CD4-positive, alpha-beta T cell (primary cell): Measurements from ENCODE around the gene RYR2. TPM values are rescaled to one million over a fixed set of nuclear protein-coding genes. Genes with fewer than 3 reads are reported as not detected.

Experiments
- ATAC-seq: fragments of 200-7000 bp; cut with Tn5 transposase; one replicate; pipeline ENCODE4 v1.10.0; 2022; ENCODE audit warnings: mild to moderate bottlenecking; ENCODE audit not compliant: poor library complexity
- CTCF ChIA-PET: fragments of 350-600 bp; sonication (Branson Sonifier 250); formaldehyde crosslinking; loops from one replicate; lab custom pipeline; 2021; ENCODE audit warnings: antibody characterized with exemption, inconsistent platforms; lab: Charles Lee
- POLR2A ChIA-PET: fragments of 350-600 bp; sonication (Branson Sonifier 250); formaldehyde crosslinking; loops from one replicate; lab custom pipeline; 2021; ENCODE audit warnings: antibody characterized with exemption, inconsistent platforms; lab: Charles Lee
- DNase-seq, 14 experiments: peaks; one replicate each; pipeline ENCODE4 v3.0.0-alpha.2; 2013 to 2020; ENCODE audit warnings: mixed read lengths in 2 of 14
- H3K27ac ChIP-seq, 2 donors: one replicate each; pipeline versions ENCODE4 v1.5.1 to v1.7.0; 2013; ENCODE audit warnings: low read length in 2 of 2, low read depth in 1 of 2, mild to moderate bottlenecking in 1 of 2
- H3K27me3 ChIP-seq, 2 experiments: 1 replicate in 1 of 2; 2 replicates in 1 of 2; pipeline versions ENCODE4 v1.6.1 to v1.7.0; 2013; ENCODE audit warnings: low read length in 2 of 2, control low read depth in 1 of 2, mild to moderate bottlenecking in 1 of 2, moderate library complexity in 1 of 2; ENCODE audit not compliant: insufficient read depth in 2 of 2, control insufficient read depth in 1 of 2
- H3K36me3 ChIP-seq: one replicate; pipeline ENCODE4 v1.6.1; 2013; ENCODE audit warnings: low read length, control low read depth; ENCODE audit not compliant: insufficient read depth
- H3K4me1 ChIP-seq: one replicate; pipeline ENCODE4 v1.6.1; 2013; ENCODE audit warnings: low read length, control low read depth; ENCODE audit not compliant: insufficient read depth
- H3K4me3 ChIP-seq: one replicate; pipeline ENCODE4 v1.5.1; 2013; ENCODE audit warnings: mild to moderate bottlenecking, low read length, moderate library complexity
- H3K9me3 ChIP-seq, 2 experiments: 1 replicate in 1 of 2; 2 replicates in 1 of 2; pipeline versions ENCODE4 v1.6.1 to v1.7.0; 2013; ENCODE audit warnings: low read length in 2 of 2, mild to moderate bottlenecking in 2 of 2, control low read depth in 1 of 2, moderate library complexity in 1 of 2; ENCODE audit not compliant: control insufficient read depth in 1 of 2, insufficient read depth in 1 of 2
- H3K27ac Mint-ChIP-seq: one replicate; pipeline ENCODE4 v1.8.0; 2020; ENCODE audit warnings: mixed read lengths
- H3K27me3 Mint-ChIP-seq: one replicate; pipeline ENCODE4 v1.8.0; 2021; ENCODE audit warnings: mixed read lengths
- H3K36me3 Mint-ChIP-seq: one replicate; pipeline ENCODE4 v1.8.0; 2021; ENCODE audit warnings: low read depth, mixed read lengths
- H3K4me1 Mint-ChIP-seq: one replicate; pipeline ENCODE4 v1.8.0; 2021; ENCODE audit warnings: low read depth, mixed read lengths
- H3K4me3 Mint-ChIP-seq: one replicate; pipeline ENCODE4 v1.8.0; 2020; ENCODE audit warnings: mild to moderate bottlenecking, mixed read lengths
- H3K9me3 Mint-ChIP-seq: one replicate; pipeline ENCODE4 v1.8.0; 2020; ENCODE audit warnings: mixed read lengths
- CTCF ChIP-seq: fragments of 200-600 bp; IDR thresholded peaks from one replicate; pipeline ENCODE4 v1.8.0; 2022; ENCODE audit warnings: antibody characterized with exemption, mild to moderate bottlenecking
- intact Hi-C, 2 experiments: fragments of 100-400 bp; cut with DNase I in 1 of 2; cut with micrococcal nuclease in 1 of 2; formaldehyde crosslinking; loops; one replicate each; pipeline versions ENCODE4 v1.15.1 to v1.9.0; 2023 to 2025; cut with DNase I, micrococcal nuclease
- total RNA-seq, 174 experiments: library from RNA in 2 of 174; stranded (reverse) in 2 of 174; gene quantifications; one replicate each; pipeline ENCODE4 v1.2.3 and lab custom pipeline; 2021 to 2026

RYR2 gene
- total RNA-seq, 2 experiments from 2014 or later: not detected

GRCh38 chr1:237745545-237745944 lies 703.6 kb downstream of the RYR2 start:
- H3K27me3 ChIP-seq: no peaks in the 10 kb centered on the region
- Mint-ChIP-seq H3K4me1 (no peaks in the 10 kb centered on the region), H3K4me3 (no peak overlapping the region), H3K36me3 (no peaks in the 10 kb centered on the region), H3K27ac (no peak overlapping the region), H3K9me3 (no peaks in the 10 kb centered on the region), H3K27me3 (no peaks in the 10 kb centered on the region)
- no peak for ATAC-seq
- H3K4me1 ChIP-seq: no peaks in the 10 kb centered on the region
- no peaks in the 10 kb centered on the region for H3K9me3 ChIP-seq
- no peak overlapping the region for H3K27ac ChIP-seq
- ChIA-PET CTCF (no interaction called here), POLR2A (no interaction called here)
- H3K4me3 ChIP-seq: no peak overlapping the region
- no peak for TF ChIP-seq CTCF
- no peaks in the 10 kb centered on the region for H3K36me3 ChIP-seq
- no peak for DNase-seq
- intact Hi-C loops: no loop called here

- Mint-ChIP-seq H3K4me3 (no peak overlapping the region), H3K9me3 (no peaks in the 10 kb centered on the region), H3K4me1 (no peaks in the 10 kb centered on the region), H3K27ac (no peak overlapping the region), H3K27me3 (no peaks in the 10 kb centered on the region), H3K36me3 (no peaks in the 10 kb centered on the region)
- H3K9me3 ChIP-seq: no peaks in the 10 kb centered on the region
- ChIA-PET CTCF (no interaction called here), POLR2A (no interaction called here)
- no peaks in the 10 kb centered on the region for H3K4me1 ChIP-seq
- H3K27me3 ChIP-seq: no peaks in the 10 kb centered on the region
- DNase-seq (no peak), ATAC-seq (no peak)
- TF ChIP-seq CTCF: no peak
- H3K4me3 ChIP-seq: no peak overlapping the region
- intact Hi-C loops: no loop called here
- H3K27ac ChIP-seq: no peak overlapping the region
- H3K36me3 ChIP-seq: no peaks in the 10 kb centered on the region
Measured at GRCh38 chr1:237748171-237748960, 706.4 kb downstream of the RYR2 start.

- POLR2A ChIA-PET: no interaction called here
- no peak for TF ChIP-seq CTCF
- no peak overlapping the region for H3K27ac Mint-ChIP-seq
- no peaks in the 10 kb centered on the region for H3K36me3 ChIP-seq
- H3K4me3 ChIP-seq: no peak overlapping the region
- no peaks in the 10 kb centered on the region for H3K4me1 Mint-ChIP-seq
- no peaks in the 10 kb centered on the region for H3K4me1 ChIP-seq
- no peaks in the 10 kb centered on the region for H3K9me3 Mint-ChIP-seq
- intact Hi-C loops: no loop called here
- ATAC-seq (no peak), DNase-seq (no peak)
- H3K27me3 Mint-ChIP-seq: no peaks in the 10 kb centered on the region
- H3K36me3 Mint-ChIP-seq: no peaks in the 10 kb centered on the region
- H3K9me3 ChIP-seq: no peaks in the 10 kb centered on the region
- CTCF ChIA-PET: no interaction called here
- H3K4me3 Mint-ChIP-seq: no peak overlapping the region
- no peaks in the 10 kb centered on the region for H3K27me3 ChIP-seq
- no peak overlapping the region for H3K27ac ChIP-seq
Measured at GRCh38 chr1:237749122-237749521, 707.1 kb downstream of the RYR2 start.
